GM23338 (cell line): ENCODE results near the gene FGF16.

Experiments
- CREB1 ChIP-seq: fragments of 250-450 bp; sonication (Bioruptor Pico); IDR thresholded peaks from 2 replicates; pipeline ENCODE4 v1.5.0; 2020; ENCODE audit warnings: low read depth, mild to moderate bottlenecking, moderate library complexity
- CTCF ChIP-seq, 2 experiments: fragments of 200-600 bp in 1 of 2; sonication (generic) in 1 of 2; conservative IDR thresholded peaks; 2 replicates each; pipeline versions ENCODE4 v1.5.1 to v1.6.1; 2016 to 2017; ENCODE audit warnings: antibody characterized with exemption in 2 of 2, low read depth in 2 of 2, mild to moderate bottlenecking in 2 of 2, moderate library complexity in 1 of 2
- ETS1 ChIP-seq: IDR thresholded peaks from 2 replicates; pipeline ENCODE4 v1.6.1; 2016; ENCODE audit warnings: antibody characterized with exemption
- EZH2 ChIP-seq: fragments of 200-600 bp; sonication (generic); IDR thresholded peaks from one replicate; pipeline ENCODE4 v1.8.0; 2017; ENCODE audit warnings: antibody characterized with exemption, mild to moderate bottlenecking, low read depth; ENCODE audit not compliant: unreplicated experiment
- EZH2phosphoT487 ChIP-seq: fragments of 200-600 bp; sonication (generic); IDR thresholded peaks from one replicate; pipeline ENCODE4 v1.8.1; 2018; ENCODE audit warnings: antibody characterized with exemption; ENCODE audit not compliant: unreplicated experiment
- JUNB ChIP-seq: IDR thresholded peaks from one replicate; pipeline ENCODE4 v1.6.1; 2016; ENCODE audit warnings: antibody characterized with exemption; ENCODE audit not compliant: unreplicated experiment
- POLR2AphosphoS5 ChIP-seq: IDR thresholded peaks from 2 replicates; pipeline ENCODE4 v1.6.1; 2016; ENCODE audit warnings: antibody characterized with exemption, low read depth
- REST ChIP-seq: IDR thresholded peaks from one replicate; pipeline ENCODE4 v1.6.1; 2018; ENCODE audit warnings: antibody characterized with exemption; ENCODE audit not compliant: unreplicated experiment
- ZNF114 ChIP-seq: fragments of 250-450 bp; sonication (Bioruptor Pico); IDR thresholded peaks from 2 replicates; pipeline ENCODE4 v1.5.0; 2020; ENCODE audit warnings: mild to moderate bottlenecking, moderate library complexity
- ZNF331 ChIP-seq: fragments of 250-450 bp; sonication (Bioruptor Pico); IDR thresholded peaks from 2 replicates; pipeline ENCODE4 v1.5.0; 2020; ENCODE audit warnings: low read depth, mild to moderate bottlenecking, moderate library complexity
- ZNF462 ChIP-seq: fragments of 250-450 bp; sonication (Bioruptor Pico); IDR thresholded peaks from 2 replicates; pipeline ENCODE4 v1.5.0; 2020; ENCODE audit warnings: mild to moderate bottlenecking, moderate library complexity

- TF ChIP-seq CTCF (conservative IDR thresholded peaks at IDR 0.05; ENCODE audit: low read depth in 2 of 2) (no peak), EZH2 (no peak), POLR2AphosphoS5 (no peak), ZNF462 (no peak), REST (no peak), CREB1 (CRISPR knock-in tag) (no peak), EZH2phosphoT487 (no peak), ETS1 (no peak), JUNB (no peak), ZNF114 (no peak), ZNF331 (no peak)
These were observed 8.2 kb downstream of the FGF16 start for GRCh38 chrX:77455437-77455836.
